GM21526 (cell line): ENCODE data around the gene ARTN.

Source experiments
- ATAC-seq: cut with Tn5 transposase; IDR thresholded peaks from one replicate; pipeline ENCODE4 v1.9.1; 2021; ENCODE audit warnings: moderate library complexity; ENCODE audit not compliant: unreplicated experiment, low FRiP score

Gene ARTN

GRCh38 chr1:43946236-43947060 is 12.8 kb downstream of the ARTN start, which contains the start of gene IPO13:
Gene IPO13, plus strand, starts transcription at chr1:43946950. Its CDS starts 651 bp downstream, at chr1:43947601.
- peak; percentile 84 for ATAC-seq

- no peak for ATAC-seq
Measured at GRCh38 chr1:43947061-43947873, 13.7 kb downstream of the ARTN start.

GRCh38 chr1:43947874-43948437 is 14.4 kb downstream of the ARTN start:
- ATAC-seq = no peak

- no peak for ATAC-seq
Measured at GRCh38 chr1:43949678-43950077, 16.1 kb downstream of the ARTN start.

- no peak for ATAC-seq
Measured at GRCh38 chr1:43951021-43951985, 17.7 kb downstream of the ARTN start.

- no peak for ATAC-seq
Measured at GRCh38 chr1:43952731-43953346, 19.2 kb downstream of the ARTN start.

GRCh38 chr1:43953361-43953760 is 19.8 kb downstream of the ARTN start:
- no peak for ATAC-seq

- ATAC-seq = no peak
Measured at GRCh38 chr1:43954036-43954435, 20.4 kb downstream of the ARTN start.

- no peak for ATAC-seq
Measured at GRCh38 chr1:43956234-43956633, 22.6 kb downstream of the ARTN start.

GRCh38 chr1:43957407-43958040 is 23.9 kb downstream of the ARTN start:
- no peak for ATAC-seq

- no peak for ATAC-seq
Measured at GRCh38 chr1:43958351-43959255, 25.0 kb downstream of the ARTN start.

- ATAC-seq = no peak
Measured at GRCh38 chr1:43960798-43961197, 27.2 kb downstream of the ARTN start.

GRCh38 chr1:43961692-43962091 is 28.1 kb downstream of the ARTN start:
- no peak for ATAC-seq

- no peak for ATAC-seq
Measured at GRCh38 chr1:43962324-43962723, 28.7 kb downstream of the ARTN start.

GRCh38 chr1:43963006-43963405 is 29.4 kb downstream of the ARTN start:
- ATAC-seq = no peak

- no peak for ATAC-seq
Measured at GRCh38 chr1:43963890-43964289, 30.3 kb downstream of the ARTN start.

- ATAC-seq = no peak
Measured at GRCh38 chr1:43965316-43965715, 31.7 kb downstream of the ARTN start.

- ATAC-seq = no peak
Measured at GRCh38 chr1:43968348-43968948, 34.8 kb downstream of the ARTN start.
